ENCODE measurements around the gene PACRG. TPM values are rescaled to one million over a fixed set of nuclear protein-coding genes. Genes with fewer than 3 reads are reported as not detected.

The PACRG gene
- total and polyA plus RNA-seq, 2 experiments from 2014 or later: 0.17 to 0.68 TPM

DNA sequence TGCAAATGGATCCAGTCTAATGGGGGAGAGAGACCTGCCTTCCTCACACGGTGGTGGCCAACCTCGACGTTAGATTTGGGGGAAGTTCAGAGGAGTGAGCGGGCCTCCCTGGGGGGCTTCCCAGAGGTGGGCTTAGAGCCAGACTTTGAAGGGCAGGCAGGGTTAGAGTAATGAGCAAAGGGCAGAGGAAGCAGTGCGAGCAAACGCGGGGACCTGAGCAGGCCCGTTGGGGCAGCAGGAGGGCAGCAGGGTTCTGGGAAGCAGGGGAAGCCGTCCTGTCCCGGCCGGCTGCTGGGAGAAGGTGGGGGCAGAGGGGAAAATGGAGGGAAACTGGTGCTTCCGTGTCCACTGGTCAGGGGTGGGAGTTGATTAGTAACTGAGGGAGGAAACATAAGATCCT is 474.1 kb downstream of the PACRG start:
- ATAC-seq: no peak
- H3K4me3 ChIP-seq: no peak overlapping the region

More for the DNA sequence above, 474.1 kb downstream of the PACRG start:
- H3K36me3 ChIP-seq (ENCODE audit: insufficient read depth): 0 out of 2 replicates have a peak, but pooled peaks cover 3% of the 10 kb centered on the region
- no peaks in the 10 kb centered on the region for H3K9me2 ChIP-seq (ENCODE audit: insufficient read depth)
- Mint-ChIP-seq H3K9me3 (peaks cover 10% of the 10 kb centered on the region; the same call in 2 of the 3 replicates), H3K36me3 (ENCODE audit: low read depth) (no peaks in the 10 kb centered on the region), H3K27ac (no peak overlapping the region), H3K4me1 (peaks cover 3% of the 10 kb centered on the region; the same call in 2 of the 3 replicates), H3K27me3 (ENCODE audit: insufficient read depth, low read depth, poor library complexity) (peaks cover 1% of the 10 kb centered on the region), H3K4me3 (no peak overlapping the region)
- no peak overlapping the region for H3K27ac ChIP-seq (ENCODE audit: low read depth)
- no peaks in the 10 kb centered on the region for H4K20me1 ChIP-seq (replicated peaks; ENCODE audit: insufficient read depth)
- H2AFZ ChIP-seq: no peak overlapping the region
- TF ChIP-seq, protein P1, sequence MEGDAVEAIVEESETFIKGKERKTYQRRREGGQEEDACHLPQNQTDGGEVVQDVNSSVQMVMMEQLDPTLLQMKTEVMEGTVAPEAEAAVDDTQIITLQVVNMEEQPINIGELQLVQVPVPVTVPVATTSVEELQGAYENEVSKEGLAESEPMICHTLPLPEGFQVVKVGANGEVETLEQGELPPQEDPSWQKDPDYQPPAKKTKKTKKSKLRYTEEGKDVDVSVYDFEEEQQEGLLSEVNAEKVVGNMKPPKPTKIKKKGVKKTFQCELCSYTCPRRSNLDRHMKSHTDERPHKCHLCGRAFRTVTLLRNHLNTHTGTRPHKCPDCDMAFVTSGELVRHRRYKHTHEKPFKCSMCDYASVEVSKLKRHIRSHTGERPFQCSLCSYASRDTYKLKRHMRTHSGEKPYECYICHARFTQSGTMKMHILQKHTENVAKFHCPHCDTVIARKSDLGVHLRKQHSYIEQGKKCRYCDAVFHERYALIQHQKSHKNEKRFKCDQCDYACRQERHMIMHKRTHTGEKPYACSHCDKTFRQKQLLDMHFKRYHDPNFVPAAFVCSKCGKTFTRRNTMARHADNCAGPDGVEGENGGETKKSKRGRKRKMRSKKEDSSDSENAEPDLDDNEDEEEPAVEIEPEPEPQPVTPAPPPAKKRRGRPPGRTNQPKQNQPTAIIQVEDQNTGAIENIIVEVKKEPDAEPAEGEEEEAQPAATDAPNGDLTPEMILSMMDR (conservative IDR thresholded peaks at IDR 0.05; ENCODE audit: low read depth in 2 of 2): no peak
- TF ChIP-seq STAT1 (IDR thresholded peaks at IDR 0.05; ENCODE audit: unreplicated experiment) (no peak), POLR2AphosphoS5 (IDR thresholded peaks at IDR 0.05; ENCODE audit: low read depth) (no peak), EZH2 (IDR thresholded peaks at IDR 0.05; ENCODE audit: low read depth, unreplicated experiment) (no peak), ZNF331 (CRISPR knock-in tag; IDR thresholded peaks at IDR 0.05; ENCODE audit: low read depth) (no peak), ZNF114 (CRISPR knock-in tag; IDR thresholded peaks at IDR 0.05) (no peak)
- TF ChIP-seq, protein P2, sequence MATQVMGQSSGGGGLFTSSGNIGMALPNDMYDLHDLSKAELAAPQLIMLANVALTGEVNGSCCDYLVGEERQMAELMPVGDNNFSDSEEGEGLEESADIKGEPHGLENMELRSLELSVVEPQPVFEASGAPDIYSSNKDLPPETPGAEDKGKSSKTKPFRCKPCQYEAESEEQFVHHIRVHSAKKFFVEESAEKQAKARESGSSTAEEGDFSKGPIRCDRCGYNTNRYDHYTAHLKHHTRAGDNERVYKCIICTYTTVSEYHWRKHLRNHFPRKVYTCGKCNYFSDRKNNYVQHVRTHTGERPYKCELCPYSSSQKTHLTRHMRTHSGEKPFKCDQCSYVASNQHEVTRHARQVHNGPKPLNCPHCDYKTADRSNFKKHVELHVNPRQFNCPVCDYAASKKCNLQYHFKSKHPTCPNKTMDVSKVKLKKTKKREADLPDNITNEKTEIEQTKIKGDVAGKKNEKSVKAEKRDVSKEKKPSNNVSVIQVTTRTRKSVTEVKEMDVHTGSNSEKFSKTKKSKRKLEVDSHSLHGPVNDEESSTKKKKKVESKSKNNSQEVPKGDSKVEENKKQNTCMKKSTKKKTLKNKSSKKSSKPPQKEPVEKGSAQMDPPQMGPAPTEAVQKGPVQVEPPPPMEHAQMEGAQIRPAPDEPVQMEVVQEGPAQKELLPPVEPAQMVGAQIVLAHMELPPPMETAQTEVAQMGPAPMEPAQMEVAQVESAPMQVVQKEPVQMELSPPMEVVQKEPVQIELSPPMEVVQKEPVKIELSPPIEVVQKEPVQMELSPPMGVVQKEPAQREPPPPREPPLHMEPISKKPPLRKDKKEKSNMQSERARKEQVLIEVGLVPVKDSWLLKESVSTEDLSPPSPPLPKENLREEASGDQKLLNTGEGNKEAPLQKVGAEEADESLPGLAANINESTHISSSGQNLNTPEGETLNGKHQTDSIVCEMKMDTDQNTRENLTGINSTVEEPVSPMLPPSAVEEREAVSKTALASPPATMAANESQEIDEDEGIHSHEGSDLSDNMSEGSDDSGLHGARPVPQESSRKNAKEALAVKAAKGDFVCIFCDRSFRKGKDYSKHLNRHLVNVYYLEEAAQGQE (IDR thresholded peaks at IDR 0.05; ENCODE audit: unreplicated experiment): no peak
- TF ChIP-seq, protein P3, sequence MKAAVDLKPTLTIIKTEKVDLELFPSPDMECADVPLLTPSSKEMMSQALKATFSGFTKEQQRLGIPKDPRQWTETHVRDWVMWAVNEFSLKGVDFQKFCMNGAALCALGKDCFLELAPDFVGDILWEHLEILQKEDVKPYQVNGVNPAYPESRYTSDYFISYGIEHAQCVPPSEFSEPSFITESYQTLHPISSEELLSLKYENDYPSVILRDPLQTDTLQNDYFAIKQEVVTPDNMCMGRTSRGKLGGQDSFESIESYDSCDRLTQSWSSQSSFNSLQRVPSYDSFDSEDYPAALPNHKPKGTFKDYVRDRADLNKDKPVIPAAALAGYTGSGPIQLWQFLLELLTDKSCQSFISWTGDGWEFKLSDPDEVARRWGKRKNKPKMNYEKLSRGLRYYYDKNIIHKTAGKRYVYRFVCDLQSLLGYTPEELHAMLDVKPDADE (IDR thresholded peaks at IDR 0.05): no peak
- no peak overlapping the region for H3K4me2 ChIP-seq
- no peaks in the 10 kb centered on the region for H3K27me3 ChIP-seq (ENCODE audit: insufficient read depth)
- H3F3A ChIP-seq (replicated peaks; ENCODE audit: low read depth): no peaks in the 10 kb centered on the region
- no peaks in the 10 kb centered on the region for H3K79me2 ChIP-seq (replicated peaks; ENCODE audit: insufficient read depth)
- no peak for DNase-seq (ENCODE audit: low spot score)
- no peaks in the 10 kb centered on the region for H3K4me1 ChIP-seq (ENCODE audit: insufficient read depth)
